Prostate gland (tissue), 2 donors: ENCODE measurements around the gene KBTBD13. TPM values are rescaled to one million over a fixed set of nuclear protein-coding genes. Genes with fewer than 3 reads are reported as not detected.

Experiments used
- DNase-seq: peaks from one replicate; pipeline ENCODE4 v3.0.0-alpha.2; 2019; ENCODE audit warnings: low spot score
- H3K27ac ChIP-seq, 2 donors: fragments of 200-600 bp; sonication (generic); 2 replicates each; pipeline ENCODE4 v1.5.1; 2017 to 2019
- H3K27me3 ChIP-seq: fragments of 200-600 bp; sonication (generic); replicated peaks from 2 replicates; pipeline ENCODE4 v1.5.1; 2019; ENCODE audit not compliant: insufficient read depth
- H3K36me3 ChIP-seq, 2 donors: fragments of 200-600 bp; sonication (generic); 1 replicate in 1 of 2; 2 replicates in 1 of 2; pipeline versions ENCODE4 v1.5.1 to v1.8.1; 2017 to 2019
- H3K4me1 ChIP-seq: fragments of 200-600 bp; sonication (generic); replicated peaks from 2 replicates; pipeline ENCODE4 v1.5.1; 2019
- H3K4me3 ChIP-seq, 2 donors: fragments of 200-600 bp; sonication (generic); 2 replicates each; pipeline ENCODE4 v1.5.1; 2017 to 2019
- H3K9me3 ChIP-seq: fragments of 200-600 bp; sonication (generic); 2 replicates; pipeline ENCODE4 v1.5.1; 2017
- POLR2A ChIP-seq: fragments of 450-650 bp; IDR thresholded peaks from one replicate; pipeline ENCODE4 v1.6.1; 2016; ENCODE audit warnings: antibody characterized with exemption, mild to moderate bottlenecking
- POLR2AphosphoS5 ChIP-seq: sonication (generic); formaldehyde crosslinking; IDR thresholded peaks from one replicate; pipeline ENCODE4 v1.6.1; 2017; ENCODE audit warnings: antibody characterized with exemption
- WGBS: methylation state at CpG from one replicate; pipeline ENCODE4 v1.1.5; 2018; 5-methylcytosine and 5-hydroxymethylcytosine counted together
- intact Hi-C: fragments of 100-400 bp; cut with DNase I; formaldehyde crosslinking; loops from one replicate; pipeline ENCODE4 v1.14.2; 2022
- total RNA-seq, 2 donors: library from RNA; depleted of rRNA; stranded (reverse); fragments of >200 nt; gene quantifications; one replicate each; pipeline ENCODE4 v1.1.0, GENCODE V29; 2016
- TF ChIP-seq, protein P1 (sequence below), 4 experiments: fragments of 200-600 bp in 2 of 4; fragments of 450-650 bp in 2 of 4; sonication (generic) in 2 of 4; IDR thresholded peaks; 1 replicate in 3 of 4; 2 replicates in 1 of 4; pipeline ENCODE4 v1.5.1; 2016 to 2019; ENCODE audit warnings: antibody characterized with exemption in 4 of 4, mild to moderate bottlenecking in 2 of 4, moderate library complexity in 2 of 4

The KBTBD13 gene
- total RNA-seq, 2 donors from 2014 or later: 0.57 TPM; not detected in 1

GRCh38 chr15:65085990-65086679 is 9.6 kb downstream of the KBTBD13 start:
- 84% methylated on average over 6 of the region's 6 CpGs for WGBS
- Histone ChIP-seq H3K4me3 (no peak overlapping the region), H3K36me3 (no peaks in the 10 kb centered on the region), H3K9me3 (no peaks in the 10 kb centered on the region), H3K4me1 (no peaks in the 10 kb centered on the region), H3K27me3 (no peaks in the 10 kb centered on the region), H3K27ac (peak overlapping the region; percentile 87 to 88)
- TF ChIP-seq, protein P1, sequence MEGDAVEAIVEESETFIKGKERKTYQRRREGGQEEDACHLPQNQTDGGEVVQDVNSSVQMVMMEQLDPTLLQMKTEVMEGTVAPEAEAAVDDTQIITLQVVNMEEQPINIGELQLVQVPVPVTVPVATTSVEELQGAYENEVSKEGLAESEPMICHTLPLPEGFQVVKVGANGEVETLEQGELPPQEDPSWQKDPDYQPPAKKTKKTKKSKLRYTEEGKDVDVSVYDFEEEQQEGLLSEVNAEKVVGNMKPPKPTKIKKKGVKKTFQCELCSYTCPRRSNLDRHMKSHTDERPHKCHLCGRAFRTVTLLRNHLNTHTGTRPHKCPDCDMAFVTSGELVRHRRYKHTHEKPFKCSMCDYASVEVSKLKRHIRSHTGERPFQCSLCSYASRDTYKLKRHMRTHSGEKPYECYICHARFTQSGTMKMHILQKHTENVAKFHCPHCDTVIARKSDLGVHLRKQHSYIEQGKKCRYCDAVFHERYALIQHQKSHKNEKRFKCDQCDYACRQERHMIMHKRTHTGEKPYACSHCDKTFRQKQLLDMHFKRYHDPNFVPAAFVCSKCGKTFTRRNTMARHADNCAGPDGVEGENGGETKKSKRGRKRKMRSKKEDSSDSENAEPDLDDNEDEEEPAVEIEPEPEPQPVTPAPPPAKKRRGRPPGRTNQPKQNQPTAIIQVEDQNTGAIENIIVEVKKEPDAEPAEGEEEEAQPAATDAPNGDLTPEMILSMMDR (IDR thresholded peaks at IDR 0.05): peak in 3 of 4 experiments; percentile 9 to 38 (median 35)
- TF ChIP-seq POLR2AphosphoS5 (no peak), POLR2A (no peak)
- DNase-seq: no peak
- intact Hi-C loops: no loop called here

DNA sequence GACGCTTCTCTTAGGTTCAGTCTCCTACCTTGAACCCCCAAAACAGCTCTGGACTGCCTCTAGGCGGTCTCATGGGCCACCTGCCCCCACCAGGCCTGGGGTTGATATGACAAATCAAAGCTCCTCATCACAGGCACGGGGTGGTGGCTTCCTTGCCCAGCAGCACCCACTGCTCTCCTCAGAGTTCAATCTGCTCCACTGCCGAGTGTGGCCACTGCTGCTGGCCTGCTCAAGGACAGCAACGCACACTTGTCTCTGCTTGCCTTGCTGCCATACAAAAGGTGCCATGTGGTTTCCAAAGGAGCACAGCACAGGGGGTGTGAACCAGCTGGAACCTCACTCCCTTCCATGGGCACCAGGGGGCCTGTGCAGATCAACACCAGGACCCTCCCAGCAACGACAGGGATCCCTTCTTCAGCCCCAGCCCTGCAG is 10.2 kb downstream of the KBTBD13 start:
- WGBS: 55% methylated on average over 6 of the region's 6 CpGs
- Histone ChIP-seq H3K4me1 (no peaks in the 10 kb centered on the region), H3K9me3 (no peaks in the 10 kb centered on the region), H3K4me3 (no peak overlapping the region), H3K27me3 (no peaks in the 10 kb centered on the region), H3K36me3 (no peaks in the 10 kb centered on the region), H3K27ac (peak overlapping the region; percentile 87 to 88)
- intact Hi-C loops: no loop called here
- no peak for TF ChIP-seq POLR2AphosphoS5
- TF ChIP-seq, protein P1 (IDR thresholded peaks at IDR 0.05): peak in 1 of 4 experiments; percentile 26
- peak; percentile 24 for DNase-seq

GRCh38 chr15:65087411-65087810 is 10.9 kb downstream of the KBTBD13 start:
- peak; percentile 35 for DNase-seq
- no peaks in the 10 kb centered on the region for H3K9me3 ChIP-seq
- H3K27me3 ChIP-seq: no peaks in the 10 kb centered on the region
- 29% methylated on average over 3 of the region's 3 CpGs for WGBS
- no peak overlapping the region for H3K4me3 ChIP-seq
- intact Hi-C loops: no loop called here
- TF ChIP-seq POLR2AphosphoS5 (no peak), POLR2A (no peak)
- TF ChIP-seq, protein P1 (IDR thresholded peaks at IDR 0.05): peak in 1 of 4 experiments; percentile 23
- H3K36me3 ChIP-seq: no peaks in the 10 kb centered on the region
- H3K27ac ChIP-seq: peak overlapping the region; percentile 87 to 88
- H3K4me1 ChIP-seq: no peaks in the 10 kb centered on the region

DNA sequence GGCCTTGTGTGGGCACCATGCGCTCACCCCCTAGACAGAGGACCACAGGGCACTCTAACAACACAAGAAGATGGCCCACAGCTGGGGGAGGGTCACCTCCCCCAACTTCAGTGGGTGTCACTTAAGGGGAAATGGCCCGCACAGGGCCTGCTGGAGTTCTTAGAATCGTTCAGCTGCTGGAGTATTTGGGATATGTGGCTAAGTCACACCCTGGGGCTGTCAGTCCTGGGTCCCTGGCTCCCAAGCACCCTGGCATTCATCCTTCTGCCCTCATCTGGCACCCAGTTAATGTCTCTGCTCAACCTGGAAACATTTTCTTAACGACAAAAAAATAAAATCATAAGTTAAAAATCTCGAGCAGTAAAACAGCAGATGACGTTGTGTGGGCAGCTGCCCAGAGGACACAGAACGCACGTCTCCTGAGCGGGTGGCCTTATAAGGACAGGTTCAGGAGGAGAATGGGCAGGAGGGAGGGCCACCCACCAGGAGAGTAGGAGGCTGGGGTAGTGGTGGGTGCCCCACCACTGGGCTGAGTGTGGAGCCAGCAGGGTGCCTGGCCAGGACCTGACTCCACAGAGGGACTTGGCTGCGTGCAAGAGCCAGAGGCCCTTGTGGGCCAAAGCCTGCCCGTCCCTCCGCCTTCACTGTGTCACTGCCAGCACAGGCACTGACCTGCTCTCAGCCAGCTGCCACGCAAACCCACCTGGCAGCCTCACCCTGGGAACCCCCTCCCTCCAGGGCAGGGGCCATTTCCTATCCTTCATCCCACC is 11.5 kb downstream of the KBTBD13 start:
- no peaks in the 10 kb centered on the region for H3K9me3 ChIP-seq
- intact Hi-C loops: no loop called here
- no peaks in the 10 kb centered on the region for H3K36me3 ChIP-seq
- peak; percentile 85 for DNase-seq
- TF ChIP-seq, protein P1 (IDR thresholded peaks at IDR 0.05): no peak
- peak; percentile 86 for TF ChIP-seq POLR2AphosphoS5
- 16% methylated on average over 12 of the region's 13 CpGs for WGBS
- no peak overlapping the region for H3K4me3 ChIP-seq
- H3K27ac ChIP-seq: peak overlapping the region; percentile 87 to 88
- no peaks in the 10 kb centered on the region for H3K4me1 ChIP-seq
- H3K27me3 ChIP-seq: no peaks in the 10 kb centered on the region
